ENCODE data around the gene ZMIZ2.
"Not testable (repeated sequence)": the region's sequence is repeated elsewhere in the genome, so short reads cannot be mapped to it uniquely, and the experiment has no call there.

Gene ZMIZ2

GRCh38 chr7:44727158-44727936 is 21.3 kb upstream of the ZMIZ2 start:
- DNase-seq (ENCODE audit: low read depth in 2 of 3, low spot score in 1 of 3): no peak

- DNase-seq (ENCODE audit: low read depth in 2 of 3, low spot score in 1 of 3): no peak
Observed at GRCh38 chr7:44727937-44728262, 20.7 kb upstream of the ZMIZ2 start.

GRCh38 chr7:44729949-44730590 is 18.6 kb upstream of the ZMIZ2 start:
- DNase-seq (ENCODE audit: low read depth in 2 of 3, low spot score in 1 of 3): no peak

- not testable (repeated sequence) for DNase-seq (ENCODE audit: low read depth in 2 of 3, low spot score in 1 of 3)
Observed at GRCh38 chr7:44732971-44733370, 15.7 kb upstream of the ZMIZ2 start.

GRCh38 chr7:44733708-44734481 is 14.8 kb upstream of the ZMIZ2 start:
- DNase-seq (ENCODE audit: low read depth in 2 of 3, low spot score in 1 of 3): no peak

- DNase-seq (ENCODE audit: low read depth in 2 of 3, low spot score in 1 of 3): peak; percentile 17 to 62 (median 22)
Observed at GRCh38 chr7:44735403-44736165, 13.1 kb upstream of the ZMIZ2 start.

- DNase-seq (ENCODE audit: low read depth in 2 of 3, low spot score in 1 of 3): no peak
Observed at GRCh38 chr7:44736896-44737295, 11.8 kb upstream of the ZMIZ2 start.

GRCh38 chr7:44738051-44738723 is 10.5 kb upstream of the ZMIZ2 start:
- no peak for DNase-seq (ENCODE audit: low read depth in 2 of 3, low spot score in 1 of 3)

- DNase-seq (ENCODE audit: low read depth in 2 of 3, low spot score in 1 of 3): no peak
Observed at GRCh38 chr7:44738876-44739665, 9.6 kb upstream of the ZMIZ2 start.

GRCh38 chr7:44740055-44740454 is 8.6 kb upstream of the ZMIZ2 start:
- DNase-seq (ENCODE audit: low read depth in 2 of 3, low spot score in 1 of 3): no peak

GRCh38 chr7:44743750-44744149 is 4.9 kb upstream of the ZMIZ2 start:
- no peak for DNase-seq (ENCODE audit: low read depth in 2 of 3, low spot score in 1 of 3)

- DNase-seq (ENCODE audit: low read depth in 2 of 3, low spot score in 1 of 3): peak in 2 of 3 donors; percentile 8
Observed at GRCh38 chr7:44748948-44749731, 493 bp downstream of the ZMIZ2 start.

GRCh38 chr7:44749992-44750391 is 1.3 kb downstream of the ZMIZ2 start:
- no peak for DNase-seq (ENCODE audit: low read depth in 2 of 3, low spot score in 1 of 3)

- no peak for DNase-seq (ENCODE audit: low read depth in 2 of 3, low spot score in 1 of 3)
Observed at GRCh38 chr7:44750424-44750823, 1.8 kb downstream of the ZMIZ2 start.

GRCh38 chr7:44750921-44751571 is 2.4 kb downstream of the ZMIZ2 start:
- peak in 2 of 3 donors; percentile 28 to 47 for DNase-seq (ENCODE audit: low read depth in 2 of 3, low spot score in 1 of 3)

- no peak for DNase-seq (ENCODE audit: low read depth in 2 of 3, low spot score in 1 of 3)
Observed at GRCh38 chr7:44752822-44753221, 4.2 kb downstream of the ZMIZ2 start.

GRCh38 chr7:44754802-44755697 is 6.4 kb downstream of the ZMIZ2 start:
- no peak for DNase-seq (ENCODE audit: low read depth in 2 of 3, low spot score in 1 of 3)

All from stimulated activated CD4-positive, alpha-beta T cell treated with anti-CD3 and anti-CD28 coated beads, Interleukin-12 subunit alpha, Interleukin-12 subunit beta, amount 100 ng/mL, for 48 hours (primary cell).